Rectal smooth muscle tissue (tissue), 1 donor: ENCODE results near the gene AMN1.
A peak's percentile ranks its signal among the peaks of the same experiment; 100 is the strongest.
"Not testable (repeated sequence)": the region's sequence is repeated elsewhere in the genome, so short reads cannot be mapped to it uniquely, and the experiment has no call there.

Experiments
- H3K27ac ChIP-seq: one replicate; pipeline ENCODE4 v1.7.0; 2013; ENCODE audit warnings: low read depth, low read length, inconsistent platforms
- H3K27me3 ChIP-seq: one replicate; pipeline ENCODE4 v1.7.0; 2013; ENCODE audit warnings: low read length; ENCODE audit not compliant: control insufficient read depth, insufficient read depth
- H3K36me3 ChIP-seq: one replicate; pipeline ENCODE4 v1.7.0; 2013; ENCODE audit warnings: low read length; ENCODE audit not compliant: control insufficient read depth, insufficient read depth
- H3K4me1 ChIP-seq: one replicate; pipeline ENCODE4 v1.7.0; 2013; ENCODE audit warnings: low read length; ENCODE audit not compliant: control insufficient read depth, insufficient read depth
- H3K4me3 ChIP-seq: one replicate; pipeline ENCODE4 v1.7.0; 2013; ENCODE audit warnings: low read length
- H3K9ac ChIP-seq: one replicate; pipeline ENCODE4 v1.7.0; 2013; ENCODE audit warnings: low read length

The AMN1 gene

GRCh38 chr12:31729705-31730104 lies 884 bp upstream of the AMN1 start:
- H3K4me1 ChIP-seq: peaks cover 10% of the 10 kb centered on the region
- no peak overlapping the region for H3K9ac ChIP-seq

GRCh38 chr12:31728289-31728916 lies 418 bp downstream of the AMN1 start:
- Histone ChIP-seq H3K4me1 (peaks cover 10% of the 10 kb centered on the region), H3K9ac (peak overlapping the region; percentile 86), H3K36me3 (no peaks in the 10 kb centered on the region), H3K27ac (peak overlapping the region; percentile 98), H3K4me3 (peak overlapping the region; percentile 80), H3K27me3 (no peaks in the 10 kb centered on the region)

More at GRCh38 chr12:31729705-31730104, 884 bp upstream of the AMN1 start:
- no peaks in the 10 kb centered on the region for H3K27me3 ChIP-seq
- peak overlapping the region; percentile 98 for H3K27ac ChIP-seq
- H3K4me3 ChIP-seq: peak overlapping the region; percentile 80
- no peaks in the 10 kb centered on the region for H3K36me3 ChIP-seq

- Histone ChIP-seq H3K4me1 (peaks cover 10% of the 10 kb centered on the region), H3K27ac (no peak overlapping the region), H3K27me3 (no peaks in the 10 kb centered on the region), H3K36me3 (no peaks in the 10 kb centered on the region), H3K9ac (no peak overlapping the region), H3K4me3 (no peak overlapping the region)
Measured at GRCh38 chr12:31727192-31727591, 1.6 kb downstream of the AMN1 start.

- Histone ChIP-seq H3K9ac (no peak overlapping the region), H3K27ac (no peak overlapping the region), H3K27me3 (no peaks in the 10 kb centered on the region), H3K4me3 (no peak overlapping the region), H3K36me3 (no peaks in the 10 kb centered on the region), H3K4me1 (peaks cover 10% of the 10 kb centered on the region)
Measured at GRCh38 chr12:31726575-31726974, 2.2 kb downstream of the AMN1 start.

GRCh38 chr12:31724557-31724956 lies 4.3 kb downstream of the AMN1 start:
- Histone ChIP-seq H3K9ac (no peak overlapping the region), H3K27ac (no peak overlapping the region), H3K27me3 (no peaks in the 10 kb centered on the region), H3K4me1 (peaks cover 5% of the 10 kb centered on the region), H3K4me3 (no peak overlapping the region), H3K36me3 (no peaks in the 10 kb centered on the region)

GRCh38 chr12:31722580-31722979 lies 6.2 kb downstream of the AMN1 start:
- Histone ChIP-seq H3K4me3 (no peak overlapping the region), H3K4me1 (no peaks in the 10 kb centered on the region), H3K36me3 (no peaks in the 10 kb centered on the region), H3K27me3 (no peaks in the 10 kb centered on the region), H3K9ac (no peak overlapping the region), H3K27ac (no peak overlapping the region)

GRCh38 chr12:31718542-31719198 lies 10.2 kb downstream of the AMN1 start:
- H3K36me3 ChIP-seq, H3K9ac ChIP-seq, H3K27me3 ChIP-seq: not testable (repeated sequence)

GRCh38 chr12:31716998-31717397 lies 11.8 kb downstream of the AMN1 start:
- not testable (repeated sequence) for H3K4me3 ChIP-seq, H3K9ac ChIP-seq, H3K27ac ChIP-seq, H3K4me1 ChIP-seq, H3K36me3 ChIP-seq, H3K27me3 ChIP-seq

More at GRCh38 chr12:31718542-31719198, 10.2 kb downstream of the AMN1 start:
- H3K4me3 ChIP-seq, H3K4me1 ChIP-seq, H3K27ac ChIP-seq: not testable (repeated sequence)

GRCh38 chr12:31715283-31715825 lies 13.5 kb downstream of the AMN1 start:
- no peak overlapping the region for H3K9ac ChIP-seq
- no peaks in the 10 kb centered on the region for H3K36me3 ChIP-seq
- H3K4me3 ChIP-seq: no peak overlapping the region
- no peak overlapping the region for H3K27ac ChIP-seq
- H3K4me1 ChIP-seq: no peaks in the 10 kb centered on the region
- no peaks in the 10 kb centered on the region for H3K27me3 ChIP-seq

- Histone ChIP-seq H3K4me1 (no peaks in the 10 kb centered on the region), H3K9ac (no peak overlapping the region), H3K27me3 (no peaks in the 10 kb centered on the region), H3K4me3 (no peak overlapping the region), H3K27ac (no peak overlapping the region), H3K36me3 (no peaks in the 10 kb centered on the region)
Measured at GRCh38 chr12:31714406-31715271, 14.2 kb downstream of the AMN1 start.

- H3K4me1 ChIP-seq: no peaks in the 10 kb centered on the region
- no peaks in the 10 kb centered on the region for H3K27me3 ChIP-seq
- no peaks in the 10 kb centered on the region for H3K36me3 ChIP-seq
- no peak overlapping the region for H3K4me3 ChIP-seq
- H3K9ac ChIP-seq: no peak overlapping the region
- H3K27ac ChIP-seq: no peak overlapping the region
Measured at GRCh38 chr12:31712877-31713276, 15.9 kb downstream of the AMN1 start.

GRCh38 chr12:31710021-31710818 lies 18.6 kb downstream of the AMN1 start:
- Histone ChIP-seq H3K4me1 (no peaks in the 10 kb centered on the region), H3K27me3 (no peaks in the 10 kb centered on the region), H3K9ac (no peak overlapping the region), H3K27ac (no peak overlapping the region), H3K4me3 (no peak overlapping the region), H3K36me3 (no peaks in the 10 kb centered on the region)
